Measurements from ENCODE around the gene SRSF6.
"Not testable (repeated sequence)": the region's sequence is repeated elsewhere in the genome, so short reads cannot be mapped to it uniquely, and the experiment has no call there.

SRSF6 gene

GRCh38 chr20:43477193-43477592 is 19.5 kb downstream of the SRSF6 start:
- no peak for DNase-seq

- DNase-seq = no peak
These were observed 19.9 kb downstream of the SRSF6 start for GRCh38 chr20:43477619-43478018.

- no peak for DNase-seq
These were observed 32.3 kb downstream of the SRSF6 start for GRCh38 chr20:43490038-43490437.

GRCh38 chr20:43492101-43492500 is 34.4 kb downstream of the SRSF6 start:
- no peak for DNase-seq

- DNase-seq = no peak
These were observed 37.7 kb downstream of the SRSF6 start for GRCh38 chr20:43495388-43495787.

GRCh38 chr20:43502021-43502420 is 44.3 kb downstream of the SRSF6 start:
- DNase-seq = not testable (repeated sequence)

- no peak for DNase-seq
These were observed 48.5 kb downstream of the SRSF6 start for GRCh38 chr20:43506238-43506637.

- no peak for DNase-seq
These were observed 49.7 kb downstream of the SRSF6 start, which contains the start of gene L3MBTL1 for GRCh38 chr20:43507150-43508080. L3MBTL1 (plus strand) TSS chr20:43507697; CDS start chr20:43513504, 5,807 bp downstream.

GRCh38 chr20:43508106-43508505 is 50.4 kb downstream of the SRSF6 start:
- no peak for DNase-seq

- no peak for DNase-seq
These were observed 50.9 kb downstream of the SRSF6 start for GRCh38 chr20:43508604-43509040.

- DNase-seq = no peak
These were observed 54.2 kb downstream of the SRSF6 start for GRCh38 chr20:43511879-43512278.

GRCh38 chr20:43513372-43513930 is 55.8 kb downstream of the SRSF6 start:
- no peak for DNase-seq
